Duodenal mucosa (tissue), 2 donors: Measurements from ENCODE around the gene RBM39.
"Not testable (repeated sequence)": the region's sequence is repeated elsewhere in the genome, so short reads cannot be mapped to it uniquely, and the experiment has no call there.

Experiments used
- H3K27ac ChIP-seq: one replicate; pipeline ENCODE4 v1.7.0; 2013; ENCODE audit warnings: low read depth, low read length
- H3K27me3 ChIP-seq, 2 donors: one replicate each; pipeline ENCODE4 v1.7.0; 2013; ENCODE audit warnings: low read length in 2 of 2, control low read depth in 1 of 2; ENCODE audit not compliant: insufficient read depth in 2 of 2, control insufficient read depth in 1 of 2
- H3K36me3 ChIP-seq, 2 donors: one replicate each; pipeline ENCODE4 v1.7.0; 2013; ENCODE audit warnings: low read length in 2 of 2, control low read depth in 1 of 2; ENCODE audit not compliant: insufficient read depth in 2 of 2, control insufficient read depth in 1 of 2
- H3K4me1 ChIP-seq, 2 donors: one replicate each; pipeline ENCODE4 v1.7.0; 2013; ENCODE audit warnings: low read length in 2 of 2, control low read depth in 1 of 2; ENCODE audit not compliant: insufficient read depth in 2 of 2, control insufficient read depth in 1 of 2
- H3K4me3 ChIP-seq, 2 donors: one replicate each; pipeline ENCODE4 v1.7.0; 2013; ENCODE audit warnings: low read length in 2 of 2, low read depth in 1 of 2
- H3K9ac ChIP-seq, 2 donors: one replicate each; pipeline ENCODE4 v1.7.0; 2013; ENCODE audit warnings: low read length in 2 of 2, low read depth in 1 of 2
- H3K9me3 ChIP-seq, 2 donors: one replicate each; pipeline ENCODE4 v1.7.0; 2013; ENCODE audit warnings: low read length in 2 of 2, control low read depth in 1 of 2; ENCODE audit not compliant: control insufficient read depth in 1 of 2

RBM39 gene

GRCh38 chr20:35718321-35718720 is 23.7 kb downstream of the RBM39 start:
- H3K4me1 ChIP-seq, H3K9me3 ChIP-seq, H3K9ac ChIP-seq, H3K27ac ChIP-seq, H3K27me3 ChIP-seq, H3K4me3 ChIP-seq: not testable (repeated sequence)
- peaks cover 52 to 95% of the 10 kb centered on the region in 2 donors for H3K36me3 ChIP-seq

GRCh38 chr20:35716330-35716729 is 25.7 kb downstream of the RBM39 start:
- Histone ChIP-seq H3K4me1 (no peaks in the 10 kb centered on the region), H3K36me3 (peaks cover 49 to 93% of the 10 kb centered on the region in 2 donors), H3K9ac (no peak overlapping the region), H3K9me3 (no peaks in the 10 kb centered on the region), H3K4me3 (no peak overlapping the region), H3K27me3 (no peaks in the 10 kb centered on the region), H3K27ac (no peak overlapping the region)

GRCh38 chr20:35715652-35716051 is 26.4 kb downstream of the RBM39 start:
- no peak overlapping the region for H3K9ac ChIP-seq
- H3K27me3 ChIP-seq: no peaks in the 10 kb centered on the region
- H3K36me3 ChIP-seq: peaks cover 50 to 89% of the 10 kb centered on the region in 2 donors
- H3K9me3 ChIP-seq: no peaks in the 10 kb centered on the region
- H3K4me3 ChIP-seq: no peak overlapping the region
- no peak overlapping the region for H3K27ac ChIP-seq
- no peaks in the 10 kb centered on the region for H3K4me1 ChIP-seq

- no peak overlapping the region for H3K9ac ChIP-seq
- no peaks in the 10 kb centered on the region for H3K4me1 ChIP-seq
- no peaks in the 10 kb centered on the region for H3K27me3 ChIP-seq
- no peak overlapping the region for H3K27ac ChIP-seq
- no peaks in the 10 kb centered on the region for H3K9me3 ChIP-seq
- peaks cover 55 to 86% of the 10 kb centered on the region in 2 donors for H3K36me3 ChIP-seq
- H3K4me3 ChIP-seq: no peak overlapping the region
Measured at GRCh38 chr20:35714127-35714526, 27.9 kb downstream of the RBM39 start.

DNA sequence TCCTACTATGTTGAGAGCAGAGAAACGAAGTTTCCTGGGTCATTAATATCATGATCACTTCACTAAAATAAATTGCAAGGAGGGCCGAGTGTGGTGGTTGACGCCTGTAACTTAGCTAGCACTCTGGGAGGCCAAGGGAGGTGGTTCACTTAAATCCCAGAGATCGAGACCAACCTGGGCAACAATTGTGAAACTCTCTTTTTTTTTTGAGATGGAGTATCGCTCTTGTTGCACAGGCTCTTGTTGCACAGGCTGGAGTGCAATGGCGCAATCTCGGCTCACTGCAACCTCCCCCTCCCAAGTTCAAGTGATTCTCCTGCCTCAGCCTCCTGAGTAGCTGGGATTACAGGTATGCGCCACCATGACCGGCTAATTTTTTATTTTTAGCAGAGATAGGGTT is 28.9 kb downstream of the RBM39 start:
- H3K27me3 ChIP-seq, H3K27ac ChIP-seq, H3K9me3 ChIP-seq, H3K4me3 ChIP-seq, H3K9ac ChIP-seq, H3K4me1 ChIP-seq: not testable (repeated sequence)
- H3K36me3 ChIP-seq: peaks cover 61 to 85% of the 10 kb centered on the region in 2 donors

- no peaks in the 10 kb centered on the region for H3K27me3 ChIP-seq
- no peak overlapping the region for H3K9ac ChIP-seq
- no peaks in the 10 kb centered on the region for H3K9me3 ChIP-seq
- H3K27ac ChIP-seq: no peak overlapping the region
- H3K4me1 ChIP-seq: no peaks in the 10 kb centered on the region
- peaks cover 61 to 84% of the 10 kb centered on the region in 2 donors for H3K36me3 ChIP-seq
- no peak overlapping the region for H3K4me3 ChIP-seq
Measured at GRCh38 chr20:35711588-35712209, 30.4 kb downstream of the RBM39 start.

GRCh38 chr20:35710884-35711587 is 31.0 kb downstream of the RBM39 start:
- no peak overlapping the region for H3K27ac ChIP-seq
- no peaks in the 10 kb centered on the region for H3K9me3 ChIP-seq
- no peaks in the 10 kb centered on the region for H3K4me1 ChIP-seq
- no peaks in the 10 kb centered on the region for H3K27me3 ChIP-seq
- no peak overlapping the region for H3K9ac ChIP-seq
- H3K4me3 ChIP-seq: no peak overlapping the region
- peaks cover 62 to 84% of the 10 kb centered on the region in 2 donors for H3K36me3 ChIP-seq

DNA sequence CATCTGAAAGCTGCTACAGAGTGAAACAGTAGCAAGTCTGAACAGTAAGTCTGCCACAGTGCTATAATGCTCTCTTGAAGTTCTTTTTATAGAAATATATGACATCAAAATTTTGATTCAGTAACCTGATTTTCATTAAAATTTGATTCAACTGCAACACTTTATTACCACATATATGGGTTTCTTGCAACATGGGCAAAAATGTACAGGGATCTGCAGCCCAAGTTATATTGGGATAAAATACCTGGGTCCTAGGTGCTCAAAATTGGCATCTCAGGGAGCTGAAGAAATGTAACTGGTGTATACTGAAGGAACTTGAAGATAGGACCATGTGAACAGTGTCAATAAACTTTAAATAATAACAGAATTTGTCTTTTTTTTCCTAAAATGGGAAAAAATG is 32.0 kb downstream of the RBM39 start:
- Histone ChIP-seq H3K27ac (no peak overlapping the region), H3K9ac (no peak overlapping the region), H3K36me3 (peaks cover 61 to 84% of the 10 kb centered on the region in 2 donors), H3K9me3 (no peaks in the 10 kb centered on the region), H3K4me1 (no peaks in the 10 kb centered on the region), H3K27me3 (no peaks in the 10 kb centered on the region), H3K4me3 (no peak overlapping the region)

- no peaks in the 10 kb centered on the region for H3K9me3 ChIP-seq
- H3K36me3 ChIP-seq: peaks cover 66 to 85% of the 10 kb centered on the region in 2 donors
- no peak overlapping the region for H3K9ac ChIP-seq
- H3K4me3 ChIP-seq: no peak overlapping the region
- no peaks in the 10 kb centered on the region for H3K4me1 ChIP-seq
- H3K27me3 ChIP-seq: no peaks in the 10 kb centered on the region
- H3K27ac ChIP-seq: no peak overlapping the region
Measured at GRCh38 chr20:35709259-35709658, 32.8 kb downstream of the RBM39 start.

- no peak overlapping the region for H3K27ac ChIP-seq
- H3K36me3 ChIP-seq: peaks cover 65 to 85% of the 10 kb centered on the region in 2 donors
- no peak overlapping the region for H3K4me3 ChIP-seq
- no peaks in the 10 kb centered on the region for H3K4me1 ChIP-seq
- no peaks in the 10 kb centered on the region for H3K27me3 ChIP-seq
- H3K9me3 ChIP-seq: no peaks in the 10 kb centered on the region
- H3K9ac ChIP-seq: no peak overlapping the region
Measured at GRCh38 chr20:35708502-35708901, 33.6 kb downstream of the RBM39 start.
